Effector memory CD4-positive, alpha-beta T cell (primary cell): ENCODE data around the gene ZC3HAV1.
"Not testable (repeated sequence)": the region's sequence is repeated elsewhere in the genome, so short reads cannot be mapped to it uniquely, and the experiment has no call there.

Experiments
- DNase-seq, 3 donors: peaks; one replicate each; pipeline ENCODE4 v3.0.0-alpha.2; 2020
- H3K27ac ChIP-seq: 2 replicates; pipeline ENCODE4 v1.7.0; 2013; ENCODE audit warnings: mild to moderate bottlenecking, low read length, moderate library complexity; ENCODE audit not compliant: insufficient read depth, poor library complexity, severe bottlenecking
- H3K27me3 ChIP-seq: replicated peaks from 2 replicates; pipeline ENCODE4 v1.7.0; 2013; ENCODE audit warnings: mild to moderate bottlenecking, low read length; ENCODE audit not compliant: insufficient read depth, control insufficient read depth, poor library complexity, severe bottlenecking
- H3K36me3 ChIP-seq: 2 replicates; pipeline ENCODE4 v1.7.0; 2013; ENCODE audit warnings: mild to moderate bottlenecking, low read length, moderate library complexity; ENCODE audit not compliant: control insufficient read depth, insufficient read depth
- H3K4me1 ChIP-seq: 2 replicates; pipeline ENCODE4 v1.7.0; 2013; ENCODE audit warnings: low read length, mild to moderate bottlenecking; ENCODE audit not compliant: control insufficient read depth, insufficient read depth, poor library complexity, severe bottlenecking
- H3K4me3 ChIP-seq: 2 replicates; pipeline ENCODE4 v1.7.0; 2013; ENCODE audit warnings: low read length, low read depth, mild to moderate bottlenecking; ENCODE audit not compliant: insufficient read depth, poor library complexity, severe bottlenecking
- H3K9me3 ChIP-seq: 2 replicates; pipeline ENCODE4 v1.7.0; 2013; ENCODE audit warnings: mild to moderate bottlenecking, low read length, moderate library complexity; ENCODE audit not compliant: control insufficient read depth
- total RNA-seq, 3 donors: gene quantifications; one replicate each; lab custom pipeline; 2026; lab: John Stamatoyannopoulos, UW

The ZC3HAV1 gene
- 515 to 964 (median 750) reads per million in 3 donors for total RNA-seq

DNA sequence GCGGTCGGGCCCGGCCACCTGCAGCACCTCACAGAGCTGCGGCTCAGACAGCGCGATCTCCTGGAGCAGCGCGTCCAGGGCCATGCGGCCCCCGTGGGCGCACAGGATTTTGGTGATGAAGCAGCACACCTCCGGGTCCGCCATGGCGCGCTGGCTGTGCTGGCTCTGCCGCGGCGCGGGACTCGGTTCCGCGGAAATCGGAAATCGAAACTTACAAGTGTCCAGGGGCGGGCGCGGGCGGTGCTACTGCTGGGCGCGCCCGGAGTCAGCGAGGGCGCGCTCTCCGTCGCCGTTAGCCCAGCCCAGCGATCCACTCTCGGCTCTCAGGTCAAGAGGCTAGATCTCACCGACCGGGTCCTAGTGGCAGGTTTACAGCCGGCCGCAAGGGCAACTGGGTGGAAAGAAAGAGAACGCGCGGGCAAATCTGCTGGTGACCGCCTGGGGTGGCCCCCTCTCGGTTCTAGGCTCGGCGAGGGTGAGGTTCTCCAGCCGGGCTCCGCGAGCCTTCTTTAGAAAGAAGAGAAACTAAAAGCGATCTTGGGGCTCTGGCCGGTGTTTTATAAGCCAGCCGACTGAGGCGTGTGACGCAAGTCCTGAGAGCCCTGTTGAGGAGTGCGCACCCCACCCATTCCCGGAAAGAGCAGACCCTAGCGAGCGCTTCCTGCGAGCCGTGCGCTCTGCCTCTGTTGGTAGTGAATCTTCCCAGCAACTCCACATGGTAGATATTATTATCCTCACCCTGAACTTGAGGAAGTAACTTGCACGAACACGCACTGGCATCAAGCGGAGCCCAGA, at the start of gene ZC3HAV1:
Gene ZC3HAV1, minus strand, starts transcription at position 533 of the 795 bp plus-strand sequence. Its CDS starts 389 bp downstream, at position 144.
- Histone ChIP-seq H3K27ac (peak within 1 kb of the TSS; percentile 88), H3K27me3 (no peaks in the 10 kb centered on the region), H3K4me1 (peaks cover 10% of the 10 kb centered on the region), H3K36me3 (peaks cover 12% of the 10 kb centered on the region), H3K4me3 (peak within 1 kb of the TSS; percentile 86), H3K9me3 (no peaks in the 10 kb centered on the region)
- DNase-seq = peak; percentile 83 to 87 (median 86)

DNA sequence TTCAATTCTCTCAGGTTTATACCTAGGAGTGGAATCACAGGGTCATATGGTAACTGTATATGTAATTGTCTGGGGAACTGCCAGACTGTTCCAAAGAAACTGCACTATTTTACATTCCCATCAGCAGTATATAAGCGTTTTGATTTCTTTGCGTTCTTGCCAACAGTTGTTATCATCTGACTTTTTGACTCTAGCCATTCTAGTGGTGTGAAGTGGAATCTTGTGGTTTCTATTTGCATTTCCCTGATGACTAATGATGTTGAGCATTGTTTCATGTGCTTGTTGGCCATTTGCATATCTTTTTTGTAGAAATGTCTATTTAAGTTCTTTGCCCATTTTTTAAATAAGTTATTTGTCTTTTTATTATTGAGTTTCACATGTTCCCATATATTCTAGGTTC, 44.3 kb upstream of the ZC3HAV1 start:
- Histone ChIP-seq H3K36me3 (no peaks in the 10 kb centered on the region), H3K4me3 (no peak overlapping the region), H3K27ac (no peak overlapping the region), H3K27me3 (no peaks in the 10 kb centered on the region), H3K4me1 (no peaks in the 10 kb centered on the region), H3K9me3 (no peaks in the 10 kb centered on the region)
- DNase-seq = no peak

DNA sequence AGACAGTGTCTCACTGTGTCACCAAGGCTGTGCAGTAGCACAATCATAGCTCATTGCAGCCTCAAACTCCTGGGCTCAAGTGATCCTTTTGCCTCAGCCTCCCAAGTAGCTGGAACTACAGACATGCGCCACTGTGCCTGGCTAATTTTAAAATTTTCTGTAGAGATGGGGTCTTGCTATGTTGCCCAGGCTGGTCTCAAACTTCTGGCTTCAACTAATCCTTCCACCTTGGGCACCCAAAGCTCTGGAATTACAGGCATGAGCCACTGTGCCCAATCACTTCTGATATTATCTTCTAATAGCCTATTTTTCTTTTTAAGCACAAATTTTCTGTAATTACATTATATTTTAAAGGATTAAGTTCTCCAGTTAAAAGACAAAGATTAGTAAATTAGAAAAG, 42.6 kb upstream of the ZC3HAV1 start:
- DNase-seq = no peak
- H3K36me3 ChIP-seq = no peaks in the 10 kb centered on the region
- H3K4me1 ChIP-seq = no peaks in the 10 kb centered on the region
- no peaks in the 10 kb centered on the region for H3K9me3 ChIP-seq
- H3K27me3 ChIP-seq = no peaks in the 10 kb centered on the region
- no peak overlapping the region for H3K27ac ChIP-seq
- no peak overlapping the region for H3K4me3 ChIP-seq

DNA sequence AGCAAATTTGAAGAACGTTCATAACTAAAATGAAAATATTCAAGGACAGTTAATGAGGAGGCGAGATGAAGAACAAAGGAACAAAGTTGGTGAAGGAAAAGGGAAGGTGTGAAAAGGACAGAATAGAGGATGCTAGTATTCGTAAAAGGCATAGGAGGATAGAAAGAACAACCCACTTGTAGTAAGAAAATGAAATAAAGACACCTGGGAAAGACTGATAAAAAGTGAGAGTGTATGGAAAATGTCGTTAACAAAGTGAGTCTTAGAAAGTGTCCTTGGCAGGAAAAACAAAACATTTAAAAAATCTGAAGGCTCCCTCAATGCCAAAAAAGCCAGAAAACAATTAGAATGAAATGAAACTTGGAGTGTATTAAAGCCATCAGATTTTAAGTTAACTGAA, 29.6 kb upstream of the ZC3HAV1 start:
- Histone ChIP-seq H3K27ac (no peak overlapping the region), H3K9me3 (no peaks in the 10 kb centered on the region), H3K4me1 (peaks cover 4% of the 10 kb centered on the region), H3K36me3 (no peaks in the 10 kb centered on the region), H3K27me3 (no peaks in the 10 kb centered on the region), H3K4me3 (no peak overlapping the region)
- no peak for DNase-seq

DNA sequence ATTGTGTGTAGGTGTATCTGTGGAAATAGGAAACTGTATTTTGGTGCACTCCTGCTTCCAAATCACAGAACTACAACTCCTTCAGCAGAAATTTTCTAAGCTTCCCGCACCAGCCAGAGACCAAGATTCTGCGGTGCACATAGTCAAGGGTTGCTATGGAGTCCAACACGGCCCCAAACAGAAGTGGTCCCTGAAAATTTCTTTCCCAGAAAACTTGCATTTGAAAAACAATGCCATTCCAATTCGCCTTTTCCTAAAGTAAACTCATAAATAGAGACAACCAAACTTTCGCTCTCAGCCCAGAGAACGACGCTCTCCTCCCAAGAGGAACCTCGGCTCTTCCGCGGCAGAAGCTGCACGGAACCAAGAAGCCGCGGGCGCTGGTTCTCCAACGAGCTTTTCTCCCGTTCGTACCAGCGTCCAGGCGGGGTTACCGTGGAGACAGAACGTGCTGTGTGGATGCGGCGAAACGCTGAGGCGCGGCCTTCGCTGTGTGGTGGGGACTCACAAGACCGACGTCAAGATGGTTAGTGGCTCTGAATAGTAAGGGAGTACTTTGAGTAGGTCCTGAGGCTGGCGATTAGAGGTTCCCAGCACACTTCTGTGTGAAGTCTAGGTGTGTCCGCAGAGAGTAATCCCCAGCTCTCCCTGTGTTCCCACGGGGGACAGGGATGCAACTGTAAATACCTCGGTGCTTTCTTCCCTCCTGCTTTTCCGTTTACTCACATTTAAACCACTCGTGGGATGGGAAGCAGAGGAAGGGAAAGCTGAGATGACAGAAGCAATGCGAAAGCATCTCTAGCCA, 24.0 kb upstream of the ZC3HAV1 start:
- Histone ChIP-seq H3K27ac (peak overlapping the region; percentile 64), H3K27me3 (no peaks in the 10 kb centered on the region), H3K4me3 (peak overlapping the region; percentile 64), H3K4me1 (peaks cover 11% of the 10 kb centered on the region), H3K9me3 (no peaks in the 10 kb centered on the region), H3K36me3 (no peaks in the 10 kb centered on the region)
- peak; percentile 63 to 77 (median 66) for DNase-seq

DNA sequence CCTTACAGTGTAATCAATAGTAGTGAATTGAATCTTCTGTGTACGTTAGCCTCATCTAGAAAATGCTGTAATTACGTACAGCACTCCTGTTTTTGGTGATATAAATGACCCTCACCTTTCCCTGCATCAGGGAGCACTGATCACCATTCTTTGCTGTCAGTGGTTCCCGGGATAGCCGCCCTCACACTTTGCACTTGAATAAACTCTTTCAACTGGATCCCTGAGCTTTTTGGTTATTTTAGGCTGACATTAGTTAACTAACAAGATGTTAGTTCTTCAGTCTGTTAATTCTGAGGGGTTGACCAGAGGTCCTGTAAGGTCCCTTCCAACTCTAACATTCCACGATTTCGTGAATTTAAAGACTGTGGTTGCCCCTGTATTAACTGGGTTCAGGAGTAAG, 23.4 kb upstream of the ZC3HAV1 start:
- Histone ChIP-seq H3K9me3 (no peaks in the 10 kb centered on the region), H3K36me3 (no peaks in the 10 kb centered on the region), H3K27me3 (no peaks in the 10 kb centered on the region), H3K27ac (peak overlapping the region; percentile 64), H3K4me1 (peaks cover 11% of the 10 kb centered on the region), H3K4me3 (peak overlapping the region; percentile 64)
- no peak for DNase-seq

DNA sequence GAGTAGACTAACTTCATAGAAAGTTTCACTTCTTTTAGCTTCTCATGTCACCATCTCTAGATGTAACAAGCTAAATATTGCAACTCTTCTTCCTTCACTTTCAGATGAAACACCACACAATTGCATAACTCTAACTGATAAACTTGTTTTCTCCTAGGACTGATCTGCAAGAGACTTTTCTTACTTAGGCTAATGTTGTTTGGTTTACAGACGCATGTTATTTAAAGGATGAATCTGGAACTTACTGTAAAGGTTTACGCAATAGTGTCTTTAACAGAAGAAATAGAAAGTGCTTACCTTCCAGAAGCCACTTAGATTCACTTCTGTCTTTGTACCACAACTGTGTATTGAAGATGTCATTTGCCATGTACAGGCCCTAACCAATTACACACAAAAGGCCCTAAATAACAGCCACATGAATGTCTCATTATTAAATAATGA, 22.1 kb upstream of the ZC3HAV1 start:
- no peaks in the 10 kb centered on the region for H3K27me3 ChIP-seq
- no peaks in the 10 kb centered on the region for H3K36me3 ChIP-seq
- no peak overlapping the region for H3K27ac ChIP-seq
- no peak for DNase-seq
- H3K9me3 ChIP-seq = no peaks in the 10 kb centered on the region
- H3K4me1 ChIP-seq = peaks cover 11% of the 10 kb centered on the region
- H3K4me3 ChIP-seq = no peak overlapping the region

DNA sequence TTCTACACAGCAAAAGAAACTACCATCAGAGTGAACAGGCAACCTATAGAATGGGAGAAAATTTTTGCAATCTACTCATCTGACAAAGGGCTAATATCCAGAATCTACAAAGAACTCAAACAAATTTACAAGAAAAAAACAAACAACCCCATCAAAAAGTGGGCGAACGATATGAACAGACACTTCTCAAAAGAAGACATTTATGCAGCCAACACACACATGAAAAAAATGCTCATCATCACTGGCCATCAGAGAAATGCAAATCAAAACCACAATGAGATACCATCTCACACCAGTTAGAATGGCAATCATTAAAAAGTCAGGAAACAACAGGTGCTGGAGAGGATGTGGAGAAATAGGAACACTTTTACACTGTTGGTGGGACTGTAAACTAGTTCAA, 20.3 kb upstream of the ZC3HAV1 start:
- H3K4me3 ChIP-seq, DNase-seq, H3K36me3 ChIP-seq, H3K27ac ChIP-seq, H3K27me3 ChIP-seq, H3K9me3 ChIP-seq: not testable (repeated sequence)
- peaks cover 11% of the 10 kb centered on the region for H3K4me1 ChIP-seq

DNA sequence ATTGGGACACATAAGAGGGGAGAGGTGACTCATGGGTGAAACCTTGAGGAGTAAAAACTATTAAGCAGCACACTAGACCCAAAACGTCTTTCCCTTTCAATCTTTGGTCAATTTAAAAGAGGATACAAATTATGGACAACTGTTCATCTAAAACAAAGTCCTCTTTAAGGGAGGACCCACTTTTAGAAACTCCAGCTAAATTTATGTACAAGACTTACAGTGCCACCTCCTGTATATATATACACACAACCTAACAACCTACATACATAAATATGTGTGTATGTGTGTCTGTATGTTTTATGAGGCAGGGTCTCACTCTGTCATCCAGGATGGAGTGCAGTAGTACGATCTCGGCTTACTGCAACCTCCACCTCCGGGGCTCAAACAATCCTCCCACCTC, 18.1 kb upstream of the ZC3HAV1 start:
- no peak for DNase-seq
- H3K4me3 ChIP-seq = no peak overlapping the region
- H3K27ac ChIP-seq = no peak overlapping the region
- no peaks in the 10 kb centered on the region for H3K4me1 ChIP-seq
- no peaks in the 10 kb centered on the region for H3K9me3 ChIP-seq
- H3K36me3 ChIP-seq = no peaks in the 10 kb centered on the region
- H3K27me3 ChIP-seq = no peaks in the 10 kb centered on the region

DNA sequence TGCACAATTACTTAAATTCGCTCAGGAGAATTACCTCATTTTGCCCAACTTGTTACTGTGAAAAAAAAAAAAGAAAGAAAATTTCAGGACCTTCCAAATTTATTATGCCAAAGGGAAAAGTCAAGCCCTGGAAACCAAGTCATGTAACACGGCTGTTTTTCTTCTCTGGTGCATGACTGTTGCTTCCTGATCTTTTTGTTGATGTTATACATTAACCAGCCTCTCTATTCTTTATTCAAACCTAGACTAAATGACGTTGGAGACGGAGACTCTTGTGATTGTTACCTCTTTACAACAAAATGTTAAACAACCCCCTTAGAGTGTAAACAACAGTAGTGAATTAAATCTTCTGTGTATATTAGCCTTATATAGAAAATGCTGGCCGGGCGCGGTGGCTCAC, 16.1 kb upstream of the ZC3HAV1 start:
- Histone ChIP-seq H3K4me3 (no peak overlapping the region), H3K4me1 (no peaks in the 10 kb centered on the region), H3K36me3 (no peaks in the 10 kb centered on the region), H3K27ac (no peak overlapping the region), H3K27me3 (no peaks in the 10 kb centered on the region), H3K9me3 (no peaks in the 10 kb centered on the region)
- DNase-seq = no peak
